Spinal cord (tissue), 10 donors: ENCODE data around the gene GABPB2. TPM values are rescaled to one million over a fixed set of nuclear protein-coding genes. Genes with fewer than 3 reads are reported as not detected.

Experiments
- DNase-seq, 6 donors: peaks; one replicate each; pipeline versions ENCODE4 v3.0.0 to v3.0.0-alpha.2; 2013 to 2015; ENCODE audit warnings: low spot score in 6 of 6, low read depth in 4 of 6
- H3K27ac ChIP-seq: one replicate; pipeline ENCODE4 v1.5.1; 2013; ENCODE audit warnings: low read depth, low read length, control low read depth
- H3K27me3 ChIP-seq: one replicate; pipeline ENCODE4 v1.6.1; 2013; ENCODE audit warnings: low read length; ENCODE audit not compliant: control insufficient read depth, insufficient read depth
- H3K36me3 ChIP-seq: one replicate; pipeline ENCODE4 v1.6.1; 2013; ENCODE audit warnings: low read length; ENCODE audit not compliant: control insufficient read depth, insufficient read depth
- H3K4me1 ChIP-seq: one replicate; pipeline ENCODE4 v1.6.1; 2013; ENCODE audit warnings: low read length; ENCODE audit not compliant: control insufficient read depth, insufficient read depth
- H3K4me3 ChIP-seq: one replicate; pipeline ENCODE4 v1.5.1; 2013; ENCODE audit warnings: low read depth, low read length, control low read depth
- H3K9me3 ChIP-seq: one replicate; pipeline ENCODE4 v1.6.1; 2013; ENCODE audit warnings: low read length; ENCODE audit not compliant: control insufficient read depth, insufficient read depth
- WGBS: methylation state at CpG from one replicate; pipeline ENCODE4 v1.1.5; 2013; ENCODE audit warnings: missing lambda C conversion rate; ENCODE audit not compliant: insufficient coverage; 5-methylcytosine and 5-hydroxymethylcytosine counted together
- polyA plus RNA-seq, 2 donors: library from polyadenylated mRNA; unstranded; fragments of 120-200 nt; gene quantifications; one replicate each; pipeline ENCODE4 v1.2.1, GENCODE V29; 2013; ENCODE audit not compliant: insufficient read length in 2 of 2
- total RNA-seq, 2 donors: library from RNA; depleted of rRNA in 1 of 2; stranded (reverse); fragments of 120-200 nt in 1 of 2; fragments of >200 nt in 1 of 2; gene quantifications; one replicate each; pipeline versions ENCODE4 v1.2.3 to v1.2.4, GENCODE V29; 2013 to 2014
- donor health status: healthy.

Gene GABPB2
- total and polyA plus RNA-seq, 4 donors = 6.2 to 18.1 (median 13.6) TPM

DNA sequence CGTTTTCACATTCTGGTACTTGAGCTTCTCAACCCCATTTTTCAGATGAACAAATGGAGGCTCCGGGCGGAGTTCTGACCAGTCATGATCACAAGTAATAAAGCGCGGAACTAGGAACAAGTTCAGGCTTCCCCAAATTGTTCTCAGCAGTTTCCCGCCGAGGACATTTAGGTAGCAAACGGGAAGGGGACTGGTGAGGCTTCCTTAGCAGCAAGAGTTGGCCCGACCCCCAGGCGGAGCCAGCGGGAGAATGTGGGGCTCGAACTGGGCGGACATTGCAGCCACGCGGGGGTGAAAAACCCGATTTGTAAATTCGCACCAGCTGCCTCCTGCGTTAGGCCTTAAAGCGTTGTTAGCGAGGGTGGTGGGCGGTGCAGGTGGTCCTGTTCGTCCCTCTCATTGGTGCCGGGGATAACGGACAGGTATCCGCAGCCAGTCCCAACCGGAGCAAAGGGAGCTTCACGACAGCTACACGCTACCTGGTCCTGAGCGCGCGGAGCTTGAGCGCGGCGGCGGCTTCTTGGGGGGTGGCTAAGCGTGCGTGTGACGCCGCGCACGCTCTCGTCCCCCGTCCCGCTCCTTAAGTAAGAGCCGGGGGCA is 60.5 kb downstream of the GABPB2 start:
- peaks cover 44% of the 10 kb centered on the region for H3K36me3 ChIP-seq
- peak overlapping the region; percentile 44 for H3K4me3 ChIP-seq
- H3K4me1 ChIP-seq = peaks cover 21% of the 10 kb centered on the region
- DNase-seq = peak in 5 of 6 donors; percentile 62 to 98 (median 79)
- H3K27me3 ChIP-seq = peaks cover 2% of the 10 kb centered on the region
- H3K9me3 ChIP-seq = no peaks in the 10 kb centered on the region
- whole genome bisulfite sequencing = 12% methylated on average over 44 of the region's 45 CpGs
- peak overlapping the region; percentile 31 for H3K27ac ChIP-seq

DNA sequence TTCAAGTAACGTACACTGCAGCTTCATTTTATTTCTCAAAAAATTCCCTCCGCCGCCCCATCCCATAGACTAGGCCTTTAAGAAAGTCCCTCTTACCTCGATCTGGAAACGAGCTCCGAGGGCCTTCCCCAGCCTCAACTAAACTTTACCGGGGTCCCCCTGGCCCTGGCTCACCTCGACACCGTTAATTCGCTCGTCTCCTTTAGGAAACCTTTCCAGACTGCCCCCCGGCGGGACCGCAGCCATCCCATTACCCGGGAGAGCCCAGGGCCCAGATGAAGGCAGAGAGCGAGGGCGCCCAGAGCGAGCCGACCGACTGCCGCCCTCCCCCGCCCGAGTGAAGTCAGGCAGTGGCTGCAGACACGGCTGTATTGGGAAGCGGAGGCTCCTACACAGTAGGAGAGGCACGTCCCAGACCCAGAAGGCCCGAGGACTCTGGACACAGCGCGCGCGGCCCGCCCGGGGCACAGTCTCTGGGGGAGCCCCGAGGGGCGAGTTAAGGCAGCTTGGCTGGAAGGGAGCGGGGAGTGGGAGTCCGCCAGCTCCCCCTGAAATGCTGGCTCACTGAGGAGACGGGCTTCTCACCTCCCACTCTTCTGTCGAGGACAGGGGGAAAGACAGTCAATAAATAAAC is 61.3 kb downstream of the GABPB2 start:
- Histone ChIP-seq H3K27ac (peak overlapping the region; percentile 31), H3K36me3 (peaks cover 52% of the 10 kb centered on the region), H3K4me1 (peaks cover 21% of the 10 kb centered on the region), H3K27me3 (peaks cover 2% of the 10 kb centered on the region), H3K4me3 (peak overlapping the region; percentile 44), H3K9me3 (no peaks in the 10 kb centered on the region)
- peak in 3 of 6 donors; percentile 6 to 66 (median 48) for DNase-seq
- 20% methylated on average over 37 of the region's 39 CpGs for WGBS

DNA sequence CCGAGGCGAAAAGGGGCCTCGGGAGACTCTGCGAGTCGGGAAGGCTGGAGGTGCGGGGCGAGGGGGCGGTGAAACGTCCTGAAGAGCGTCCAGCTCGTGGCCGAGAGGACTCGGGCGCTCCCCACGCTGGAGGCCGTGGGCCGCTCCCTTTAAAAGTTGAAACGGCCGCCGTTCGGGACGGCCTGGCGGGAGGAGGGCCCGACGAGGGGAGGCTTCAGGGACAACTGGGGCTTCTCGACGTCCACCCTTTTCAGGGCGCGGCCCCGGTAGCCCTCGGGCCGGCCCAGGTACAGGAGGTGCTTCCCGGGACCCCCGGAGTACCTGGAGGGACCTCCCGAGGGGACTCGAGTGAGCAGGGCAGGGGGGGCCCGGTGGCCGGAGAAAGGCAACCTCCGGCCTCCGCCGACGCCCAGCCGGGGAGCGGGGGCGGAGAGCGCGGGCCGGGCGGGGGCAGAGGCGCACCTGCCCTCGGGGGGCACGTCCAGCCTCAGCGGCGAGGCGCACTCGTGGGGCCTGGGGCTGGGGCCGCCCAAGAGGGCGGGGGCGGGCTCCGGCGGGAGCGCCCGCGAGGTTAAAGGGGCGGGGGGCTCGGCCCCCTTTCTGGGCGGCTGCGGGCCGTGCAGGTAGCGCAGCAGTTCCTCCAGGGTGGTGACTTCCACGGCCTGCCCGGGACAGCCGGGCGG is 61.9 kb downstream of the GABPB2 start:
- peak overlapping the region; percentile 44 for H3K4me3 ChIP-seq
- peaks cover 2% of the 10 kb centered on the region for H3K27me3 ChIP-seq
- H3K36me3 ChIP-seq = peaks cover 58% of the 10 kb centered on the region
- H3K27ac ChIP-seq = peak overlapping the region; percentile 31
- DNase-seq = no peak
- H3K4me1 ChIP-seq = peaks cover 21% of the 10 kb centered on the region
- WGBS = 46% methylated on average over 74 of the region's 74 CpGs
- no peaks in the 10 kb centered on the region for H3K9me3 ChIP-seq

DNA sequence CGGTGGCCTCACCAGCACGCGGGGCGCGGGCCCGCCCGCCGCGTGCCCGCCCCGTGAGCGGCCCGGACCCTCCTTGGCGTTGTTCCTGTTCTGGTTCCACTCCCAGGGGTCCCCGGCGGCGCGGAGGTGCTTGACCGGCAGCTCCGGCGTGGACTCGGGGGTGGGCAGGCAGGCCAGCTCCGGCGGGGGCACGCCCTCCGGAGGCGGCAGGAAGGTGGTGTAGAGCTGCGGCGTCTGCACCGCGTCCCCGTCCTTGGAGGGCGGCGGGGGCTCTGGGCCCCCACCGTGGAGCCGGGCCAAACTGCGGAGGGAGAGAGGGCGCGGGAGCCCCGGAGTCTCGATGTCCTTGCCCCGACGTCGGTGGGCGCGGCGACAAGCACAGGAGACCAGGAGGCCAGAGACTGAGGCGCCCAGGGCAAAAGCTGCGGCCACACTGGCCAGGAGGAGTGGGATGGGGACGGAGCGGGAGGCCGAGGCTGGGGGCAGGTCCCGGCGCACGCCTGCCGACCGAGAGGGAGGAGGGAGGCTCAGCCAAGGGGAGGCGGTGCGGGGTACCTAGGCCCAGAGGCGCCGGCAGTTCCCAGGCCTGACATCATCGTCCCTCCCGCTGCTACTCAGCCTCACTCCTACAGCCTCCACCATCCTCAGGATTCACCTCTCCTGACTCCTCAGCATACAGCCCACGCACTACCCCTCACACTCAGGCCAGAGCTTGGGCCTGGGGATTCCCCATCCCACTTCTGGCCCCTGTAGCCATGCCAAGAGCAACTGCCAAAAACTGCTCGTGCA is 62.7 kb downstream of the GABPB2 start:
- Histone ChIP-seq H3K27me3 (peaks cover 2% of the 10 kb centered on the region), H3K4me1 (peaks cover 21% of the 10 kb centered on the region), H3K27ac (no peak overlapping the region), H3K4me3 (no peak overlapping the region), H3K9me3 (no peaks in the 10 kb centered on the region), H3K36me3 (peaks cover 62% of the 10 kb centered on the region)
- DNase-seq = no peak
- WGBS = 62% methylated on average over 65 of the region's 65 CpGs

DNA sequence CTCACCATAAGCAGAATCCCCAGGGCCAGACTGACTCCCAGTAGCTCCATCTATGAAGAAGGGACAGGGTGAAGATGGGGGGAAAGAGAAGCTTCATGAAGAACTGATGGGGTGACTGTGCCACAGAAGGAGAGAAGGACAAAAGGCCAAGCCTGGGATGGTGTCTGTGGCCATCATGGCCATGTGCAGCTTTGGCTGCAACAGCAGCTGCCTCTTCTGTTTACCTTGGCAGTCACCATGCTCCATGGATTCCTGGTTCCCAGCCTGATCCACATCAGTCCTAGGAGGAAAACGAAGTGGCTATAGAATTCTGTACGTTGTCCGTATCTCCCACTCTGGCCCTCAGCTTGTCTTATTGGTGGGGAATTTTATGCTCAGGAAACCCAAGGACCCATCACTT is 63.8 kb downstream of the GABPB2 start:
- Histone ChIP-seq H3K4me3 (no peak overlapping the region), H3K27ac (no peak overlapping the region), H3K4me1 (peaks cover 21% of the 10 kb centered on the region), H3K27me3 (peaks cover 2% of the 10 kb centered on the region), H3K9me3 (no peaks in the 10 kb centered on the region), H3K36me3 (peaks cover 71% of the 10 kb centered on the region)
- no peak for DNase-seq
- WGBS = no CpG with 5 or more reads among the region's 3 CpGs

DNA sequence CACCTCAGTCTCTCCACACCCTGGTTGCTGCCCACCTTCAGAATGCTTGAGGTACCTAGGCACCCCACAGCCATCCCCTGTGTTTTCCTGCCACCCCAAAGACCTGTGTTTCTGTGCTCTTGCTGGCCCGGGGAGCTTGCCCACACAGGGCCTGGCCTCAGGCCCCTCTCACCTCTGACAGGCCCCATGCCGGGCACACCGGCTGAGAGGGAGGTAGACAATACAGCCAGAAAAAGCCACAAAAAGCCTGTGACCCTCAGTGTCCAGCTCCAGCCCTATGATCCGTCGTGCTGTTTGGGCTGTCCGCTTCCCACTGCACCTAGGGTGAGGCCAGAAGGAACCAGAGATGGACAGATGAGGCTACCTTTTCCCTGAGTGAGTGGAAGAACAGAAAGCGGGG is 64.4 kb downstream of the GABPB2 start:
- Histone ChIP-seq H3K27ac (no peak overlapping the region), H3K9me3 (no peaks in the 10 kb centered on the region), H3K36me3 (peaks cover 77% of the 10 kb centered on the region), H3K4me3 (no peak overlapping the region), H3K27me3 (peaks cover 2% of the 10 kb centered on the region), H3K4me1 (peaks cover 21% of the 10 kb centered on the region)
- WGBS = 93% methylated on average over 4 of the region's 7 CpGs
- no peak for DNase-seq

DNA sequence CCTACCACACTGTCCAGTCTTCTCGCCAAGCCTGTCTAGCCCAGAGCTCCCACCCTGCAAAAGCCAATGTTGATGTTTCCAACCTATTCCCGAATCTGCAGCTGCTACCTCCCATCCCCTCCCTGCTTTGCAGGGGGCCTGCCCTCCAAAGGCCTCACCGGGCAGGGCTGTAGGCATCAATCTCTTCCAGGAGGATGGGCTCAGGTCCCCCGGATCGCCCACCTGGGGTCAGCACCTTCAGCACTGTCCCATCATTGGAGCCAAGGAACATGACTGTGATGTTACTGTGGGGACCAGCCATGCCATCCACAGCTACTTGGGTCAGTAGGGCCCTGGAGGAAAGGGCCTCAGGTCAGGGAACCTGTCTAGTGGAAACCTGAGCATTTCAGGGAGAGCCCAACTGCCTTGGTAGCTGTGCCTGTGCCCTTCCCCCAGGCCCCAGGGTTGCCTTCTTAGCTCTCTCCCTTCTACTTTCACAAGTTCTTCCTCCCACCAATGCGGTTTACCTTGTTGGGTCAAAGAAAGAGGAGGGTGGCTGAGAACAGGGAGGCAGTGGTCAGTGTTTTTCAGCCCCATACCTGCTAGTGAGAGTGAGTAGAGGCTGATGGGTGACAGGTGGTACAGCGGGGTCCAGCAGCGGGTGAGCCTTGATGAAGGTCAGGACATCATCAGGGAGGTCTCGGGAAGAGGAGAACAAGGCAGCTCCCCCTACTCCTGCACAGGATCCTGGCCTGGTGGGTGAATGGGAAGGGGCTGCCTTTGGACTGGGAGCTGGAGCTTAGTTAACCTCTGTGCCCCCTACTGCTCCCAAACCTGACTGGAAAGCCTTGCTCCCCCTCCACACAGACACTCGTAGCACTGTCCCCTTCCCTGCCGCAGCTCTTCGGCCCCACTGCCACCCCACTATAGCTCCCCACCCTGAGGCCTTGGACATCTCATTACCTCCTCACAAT is 65.1 kb downstream of the GABPB2 start:
- H3K36me3 ChIP-seq = peaks cover 80% of the 10 kb centered on the region
- no peaks in the 10 kb centered on the region for H3K9me3 ChIP-seq
- peaks cover 2% of the 10 kb centered on the region for H3K27me3 ChIP-seq
- no peak for DNase-seq
- H3K27ac ChIP-seq = no peak overlapping the region
- H3K4me1 ChIP-seq = peaks cover 21% of the 10 kb centered on the region
- WGBS = 91% methylated on average over 10 of the region's 12 CpGs
- no peak overlapping the region for H3K4me3 ChIP-seq

DNA sequence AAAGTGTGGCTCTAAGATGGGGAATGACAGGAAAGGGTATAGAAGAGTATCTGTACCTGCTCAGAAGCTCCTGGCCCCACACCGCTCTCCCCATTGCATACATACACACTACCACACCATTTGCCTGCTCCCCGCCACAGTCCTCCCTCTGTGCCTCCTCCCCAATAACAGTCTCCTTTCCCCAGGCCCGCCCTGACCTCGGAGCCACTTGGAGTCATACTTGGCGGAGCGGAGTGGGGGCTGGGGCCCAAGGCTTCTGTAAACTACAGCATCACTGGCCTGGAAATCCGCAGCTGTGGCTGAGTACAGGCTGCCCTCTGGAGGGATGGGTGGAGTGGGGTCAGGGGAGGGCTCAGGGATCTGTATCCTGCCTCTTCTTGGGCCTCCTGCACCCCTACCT is 67.2 kb downstream of the GABPB2 start:
- no peak overlapping the region for H3K27ac ChIP-seq
- no peak for DNase-seq
- peaks cover 87% of the 10 kb centered on the region for H3K36me3 ChIP-seq
- 96% methylated on average over 7 of the region's 7 CpGs for WGBS
- no peaks in the 10 kb centered on the region for H3K9me3 ChIP-seq
- peaks cover 10% of the 10 kb centered on the region for H3K4me1 ChIP-seq
- H3K27me3 ChIP-seq = no peaks in the 10 kb centered on the region
- no peak overlapping the region for H3K4me3 ChIP-seq
